Measurements from ENCODE around the gene HBS1L.

Gene HBS1L

DNA sequence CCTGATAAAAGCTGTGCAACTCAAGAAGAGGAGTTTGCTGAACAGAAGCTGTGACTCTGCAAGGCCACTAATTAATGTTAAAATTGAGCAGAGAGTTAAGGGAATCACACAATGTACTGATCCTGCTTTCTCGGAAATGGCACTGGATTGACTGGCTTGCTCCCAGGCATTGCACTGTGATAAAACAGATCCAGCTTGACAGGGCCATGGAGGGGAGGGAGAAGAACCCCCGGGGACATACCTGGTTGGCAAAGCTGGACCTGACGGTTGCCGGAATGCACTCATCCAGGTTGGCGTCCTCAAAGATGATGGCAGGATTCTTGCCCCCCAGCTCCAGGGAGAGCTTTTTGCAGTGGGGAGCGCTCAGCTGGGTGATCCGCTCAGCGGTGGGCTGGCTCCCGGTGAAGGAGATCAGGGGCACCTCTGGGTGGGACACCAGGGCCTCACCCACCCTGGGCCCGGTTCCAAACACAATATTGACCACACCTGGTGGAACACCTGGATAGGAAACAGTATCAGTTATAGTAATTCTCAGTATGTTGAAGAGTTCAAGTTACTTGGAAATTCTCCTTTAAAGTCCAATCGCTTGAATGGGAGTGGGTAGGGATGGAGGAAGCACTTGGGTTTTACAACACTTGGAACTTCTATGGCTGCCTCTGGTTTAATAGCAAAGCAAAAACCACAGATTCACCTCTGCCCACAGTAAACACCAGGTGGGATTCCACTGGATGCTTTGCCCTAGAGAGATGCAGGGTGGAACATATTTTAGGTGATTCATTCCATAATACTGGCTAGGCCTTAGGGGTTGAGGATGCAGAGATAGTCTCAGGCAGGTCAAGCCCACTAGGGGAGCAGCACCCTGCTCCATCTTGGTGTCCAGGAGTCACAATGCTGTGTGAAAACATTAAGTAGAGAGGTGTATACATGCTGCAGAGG lies 121.8 kb downstream of the HBS1L start:
- no peak overlapping the region for H3K27ac ChIP-seq (ENCODE audit: low read depth, low read length)

GRCh38 chr6:134932098-134932497 lies 122.5 kb downstream of the HBS1L start:
- Histone ChIP-seq H3K36me3 (ENCODE audit: control insufficient read depth, insufficient read depth, low read length) (no peaks in the 10 kb centered on the region), H3K27me3 (ENCODE audit: control insufficient read depth, insufficient read depth, low read length) (no peaks in the 10 kb centered on the region), H3K9ac (ENCODE audit: low read depth, low read length) (no peak overlapping the region), H3K4me3 (ENCODE audit: low read depth, low read length) (no peak overlapping the region), H3K9me3 (ENCODE audit: control insufficient read depth, insufficient read depth, low read length) (no peaks in the 10 kb centered on the region), H3K27ac (ENCODE audit: low read depth, low read length) (no peak overlapping the region), H3K4me1 (ENCODE audit: control insufficient read depth, insufficient read depth, low read length) (no peaks in the 10 kb centered on the region)

More for the DNA sequence above, 121.8 kb downstream of the HBS1L start:
- no peak overlapping the region for H3K4me3 ChIP-seq (ENCODE audit: low read depth, low read length)
- H3K9ac ChIP-seq (ENCODE audit: low read depth, low read length): no peak overlapping the region
- H3K4me1 ChIP-seq (ENCODE audit: control insufficient read depth, insufficient read depth, low read length): no peaks in the 10 kb centered on the region
- no peaks in the 10 kb centered on the region for H3K9me3 ChIP-seq (ENCODE audit: control insufficient read depth, insufficient read depth, low read length)
- H3K27me3 ChIP-seq (ENCODE audit: control insufficient read depth, insufficient read depth, low read length): no peaks in the 10 kb centered on the region
- H3K36me3 ChIP-seq (ENCODE audit: control insufficient read depth, insufficient read depth, low read length): no peaks in the 10 kb centered on the region

GRCh38 chr6:134930463-134930862 lies 124.2 kb downstream of the HBS1L start:
- H3K27ac ChIP-seq (ENCODE audit: low read depth, low read length): no peak overlapping the region
- no peaks in the 10 kb centered on the region for H3K9me3 ChIP-seq (ENCODE audit: control insufficient read depth, insufficient read depth, low read length)
- no peaks in the 10 kb centered on the region for H3K4me1 ChIP-seq (ENCODE audit: control insufficient read depth, insufficient read depth, low read length)
- no peaks in the 10 kb centered on the region for H3K36me3 ChIP-seq (ENCODE audit: control insufficient read depth, insufficient read depth, low read length)
- no peak overlapping the region for H3K4me3 ChIP-seq (ENCODE audit: low read depth, low read length)
- no peaks in the 10 kb centered on the region for H3K27me3 ChIP-seq (ENCODE audit: control insufficient read depth, insufficient read depth, low read length)
- no peak overlapping the region for H3K9ac ChIP-seq (ENCODE audit: low read depth, low read length)

DNA sequence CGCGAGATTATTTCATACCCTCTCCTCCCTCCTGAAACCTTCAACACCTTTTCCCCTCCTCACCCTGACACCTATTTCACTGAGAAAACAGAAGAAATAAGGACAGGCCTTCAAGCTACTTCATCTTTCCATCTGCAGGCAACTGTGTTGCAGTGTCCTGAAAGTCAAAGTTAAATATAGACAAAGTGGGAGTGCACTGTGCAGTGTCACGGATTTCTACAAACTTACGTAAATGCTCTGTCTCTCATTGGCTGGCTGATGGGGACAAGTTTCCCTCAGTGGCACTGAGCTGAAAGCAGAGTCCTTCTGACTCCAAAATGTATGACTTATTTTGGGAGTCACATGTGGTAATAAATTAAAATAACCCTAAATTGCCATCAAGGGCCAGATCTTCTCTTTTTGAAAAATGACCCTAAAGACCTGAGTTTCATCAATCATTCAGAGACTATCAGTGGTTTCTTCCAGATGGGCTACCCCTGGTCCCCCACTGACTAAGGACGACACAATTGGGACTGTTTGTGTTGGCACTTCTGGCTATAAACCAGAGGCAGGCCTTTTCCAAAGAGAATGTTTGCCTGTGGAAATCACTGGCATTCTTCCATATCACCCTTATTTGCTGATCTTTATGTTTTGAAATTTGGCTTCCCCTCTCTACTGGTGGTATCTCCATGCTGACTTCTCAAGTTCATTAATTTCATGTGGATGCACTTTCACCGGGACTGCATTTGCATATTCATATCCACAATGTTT lies 126.3 kb downstream of the HBS1L start:
- no peak overlapping the region for H3K27ac ChIP-seq (ENCODE audit: low read depth, low read length)
- H3K9me3 ChIP-seq (ENCODE audit: control insufficient read depth, insufficient read depth, low read length): no peaks in the 10 kb centered on the region
- no peak overlapping the region for H3K4me3 ChIP-seq (ENCODE audit: low read depth, low read length)
- H3K27me3 ChIP-seq (ENCODE audit: control insufficient read depth, insufficient read depth, low read length): no peaks in the 10 kb centered on the region
- H3K9ac ChIP-seq (ENCODE audit: low read depth, low read length): no peak overlapping the region
- no peaks in the 10 kb centered on the region for H3K4me1 ChIP-seq (ENCODE audit: control insufficient read depth, insufficient read depth, low read length)
- no peaks in the 10 kb centered on the region for H3K36me3 ChIP-seq (ENCODE audit: control insufficient read depth, insufficient read depth, low read length)

DNA sequence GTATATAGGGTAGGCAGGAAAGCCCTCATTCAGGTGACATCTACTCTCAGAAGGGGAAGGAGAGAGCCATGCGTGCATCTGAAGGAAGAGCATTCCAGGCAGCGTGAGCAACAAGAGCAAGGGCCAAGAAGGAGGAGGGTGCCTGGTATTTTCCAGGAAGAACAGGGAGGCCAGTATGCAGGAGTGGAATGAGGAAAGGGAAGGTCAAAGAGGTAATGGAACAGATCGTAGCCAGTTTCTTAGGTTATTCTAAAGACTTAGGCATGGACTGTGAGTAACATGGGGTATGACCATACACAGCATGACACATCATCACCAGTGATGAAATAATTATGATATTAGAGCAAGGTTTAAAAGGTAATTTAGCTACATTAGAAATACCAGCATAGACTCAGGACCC lies 128.8 kb downstream of the HBS1L start:
- Histone ChIP-seq H3K36me3 (ENCODE audit: control insufficient read depth, insufficient read depth, low read length) (no peaks in the 10 kb centered on the region), H3K9ac (ENCODE audit: low read depth, low read length) (no peak overlapping the region), H3K27me3 (ENCODE audit: control insufficient read depth, insufficient read depth, low read length) (no peaks in the 10 kb centered on the region), H3K4me3 (ENCODE audit: low read depth, low read length) (no peak overlapping the region), H3K27ac (ENCODE audit: low read depth, low read length) (no peak overlapping the region), H3K4me1 (ENCODE audit: control insufficient read depth, insufficient read depth, low read length) (no peaks in the 10 kb centered on the region), H3K9me3 (ENCODE audit: control insufficient read depth, insufficient read depth, low read length) (no peaks in the 10 kb centered on the region)

GRCh38 chr6:134921721-134922261 lies 132.8 kb downstream of the HBS1L start:
- H3K27me3 ChIP-seq (ENCODE audit: control insufficient read depth, insufficient read depth, low read length): no peaks in the 10 kb centered on the region
- H3K4me1 ChIP-seq (ENCODE audit: control insufficient read depth, insufficient read depth, low read length): no peaks in the 10 kb centered on the region
- H3K9ac ChIP-seq (ENCODE audit: low read depth, low read length): no peak overlapping the region

GRCh38 chr6:134921276-134921675 lies 133.3 kb downstream of the HBS1L start:
- Histone ChIP-seq H3K9ac (ENCODE audit: low read depth, low read length) (no peak overlapping the region), H3K27ac (ENCODE audit: low read depth, low read length) (no peak overlapping the region), H3K4me1 (ENCODE audit: control insufficient read depth, insufficient read depth, low read length) (no peaks in the 10 kb centered on the region), H3K27me3 (ENCODE audit: control insufficient read depth, insufficient read depth, low read length) (no peaks in the 10 kb centered on the region), H3K36me3 (ENCODE audit: control insufficient read depth, insufficient read depth, low read length) (no peaks in the 10 kb centered on the region), H3K9me3 (ENCODE audit: control insufficient read depth, insufficient read depth, low read length) (no peaks in the 10 kb centered on the region), H3K4me3 (ENCODE audit: low read depth, low read length) (no peak overlapping the region)

More at GRCh38 chr6:134921721-134922261, 132.8 kb downstream of the HBS1L start:
- Histone ChIP-seq H3K27ac (ENCODE audit: low read depth, low read length) (no peak overlapping the region), H3K36me3 (ENCODE audit: control insufficient read depth, insufficient read depth, low read length) (no peaks in the 10 kb centered on the region), H3K9me3 (ENCODE audit: control insufficient read depth, insufficient read depth, low read length) (no peaks in the 10 kb centered on the region), H3K4me3 (ENCODE audit: low read depth, low read length) (no peak overlapping the region)

DNA sequence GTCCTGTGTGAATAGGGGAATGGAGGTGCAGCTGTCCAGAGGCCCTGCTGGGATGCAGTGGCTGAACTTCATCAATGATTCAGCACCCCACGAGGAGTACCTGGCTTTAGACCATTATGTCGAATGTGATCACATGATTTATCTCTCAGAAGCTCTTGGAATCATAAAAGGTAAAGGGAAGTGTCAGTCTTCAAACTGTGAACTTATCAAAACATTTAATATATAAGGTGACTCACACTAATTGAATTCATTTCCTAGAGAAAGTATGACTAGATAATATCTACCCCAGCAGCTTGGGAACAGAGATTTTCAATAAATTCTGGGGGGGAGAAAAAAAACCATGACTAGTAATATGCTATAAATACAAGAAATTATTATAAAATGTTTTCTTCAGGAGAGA lies 134.2 kb downstream of the HBS1L start:
- Histone ChIP-seq H3K27ac (ENCODE audit: low read depth, low read length) (no peak overlapping the region), H3K9ac (ENCODE audit: low read depth, low read length) (no peak overlapping the region), H3K4me3 (ENCODE audit: low read depth, low read length) (no peak overlapping the region), H3K27me3 (ENCODE audit: control insufficient read depth, insufficient read depth, low read length) (no peaks in the 10 kb centered on the region), H3K36me3 (ENCODE audit: control insufficient read depth, insufficient read depth, low read length) (no peaks in the 10 kb centered on the region), H3K4me1 (ENCODE audit: control insufficient read depth, insufficient read depth, low read length) (no peaks in the 10 kb centered on the region), H3K9me3 (ENCODE audit: control insufficient read depth, insufficient read depth, low read length) (no peaks in the 10 kb centered on the region)

- no peak overlapping the region for H3K9ac ChIP-seq (ENCODE audit: low read depth, low read length)
- no peak overlapping the region for H3K27ac ChIP-seq (ENCODE audit: low read depth, low read length)
- no peaks in the 10 kb centered on the region for H3K9me3 ChIP-seq (ENCODE audit: control insufficient read depth, insufficient read depth, low read length)
- no peaks in the 10 kb centered on the region for H3K36me3 ChIP-seq (ENCODE audit: control insufficient read depth, insufficient read depth, low read length)
- H3K4me1 ChIP-seq (ENCODE audit: control insufficient read depth, insufficient read depth, low read length): no peaks in the 10 kb centered on the region
- H3K4me3 ChIP-seq (ENCODE audit: low read depth, low read length): no peak overlapping the region
- no peaks in the 10 kb centered on the region for H3K27me3 ChIP-seq (ENCODE audit: control insufficient read depth, insufficient read depth, low read length)
These were observed 136.1 kb downstream of the HBS1L start for GRCh38 chr6:134918418-134918961.

GRCh38 chr6:134911547-134911946 lies 143.1 kb downstream of the HBS1L start:
- Histone ChIP-seq H3K36me3 (ENCODE audit: control insufficient read depth, insufficient read depth, low read length) (no peaks in the 10 kb centered on the region), H3K4me3 (ENCODE audit: low read depth, low read length) (no peak overlapping the region), H3K9me3 (ENCODE audit: control insufficient read depth, insufficient read depth, low read length) (no peaks in the 10 kb centered on the region), H3K27me3 (ENCODE audit: control insufficient read depth, insufficient read depth, low read length) (no peaks in the 10 kb centered on the region), H3K9ac (ENCODE audit: low read depth, low read length) (no peak overlapping the region), H3K4me1 (ENCODE audit: control insufficient read depth, insufficient read depth, low read length) (no peaks in the 10 kb centered on the region), H3K27ac (ENCODE audit: low read depth, low read length) (no peak overlapping the region)

- H3K9me3 ChIP-seq (ENCODE audit: control insufficient read depth, insufficient read depth, low read length): no peaks in the 10 kb centered on the region
- no peaks in the 10 kb centered on the region for H3K36me3 ChIP-seq (ENCODE audit: control insufficient read depth, insufficient read depth, low read length)
- no peak overlapping the region for H3K4me3 ChIP-seq (ENCODE audit: low read depth, low read length)
- H3K4me1 ChIP-seq (ENCODE audit: control insufficient read depth, insufficient read depth, low read length): no peaks in the 10 kb centered on the region
- H3K27ac ChIP-seq (ENCODE audit: low read depth, low read length): no peak overlapping the region
- H3K9ac ChIP-seq (ENCODE audit: low read depth, low read length): no peak overlapping the region
- no peaks in the 10 kb centered on the region for H3K27me3 ChIP-seq (ENCODE audit: control insufficient read depth, insufficient read depth, low read length)
These were observed 144.1 kb downstream of the HBS1L start for GRCh38 chr6:134910593-134910935.

Data from HUES48 (cell line).